ENCODE measurements around the gene BTG2.

The BTG2 gene

DNA sequence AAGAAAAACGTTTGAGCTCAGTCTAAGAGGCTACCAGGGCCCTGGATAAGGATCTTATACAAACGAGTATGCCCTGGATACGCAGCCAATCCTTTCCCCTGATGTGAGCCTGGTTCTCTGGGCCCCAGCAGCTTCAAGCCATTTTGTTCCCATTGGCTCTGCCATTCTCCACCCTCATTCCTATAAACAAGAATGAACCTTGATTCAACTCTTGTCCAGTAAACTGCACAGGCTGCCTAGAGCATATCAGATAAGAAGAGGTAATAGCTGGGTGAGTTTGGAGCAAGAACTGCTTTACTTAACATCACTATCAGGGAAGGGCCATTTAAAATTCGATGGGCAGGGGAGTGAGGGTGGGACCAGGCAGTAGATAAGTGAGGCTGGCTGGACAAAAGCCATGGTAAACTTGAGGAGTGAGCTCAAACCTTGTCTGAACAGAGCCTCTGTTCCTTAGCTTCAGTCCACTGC, 11.3 kb downstream of the BTG2 start:
- DNase-seq (ENCODE audit: low read depth, low spot score), result no peak

DNA sequence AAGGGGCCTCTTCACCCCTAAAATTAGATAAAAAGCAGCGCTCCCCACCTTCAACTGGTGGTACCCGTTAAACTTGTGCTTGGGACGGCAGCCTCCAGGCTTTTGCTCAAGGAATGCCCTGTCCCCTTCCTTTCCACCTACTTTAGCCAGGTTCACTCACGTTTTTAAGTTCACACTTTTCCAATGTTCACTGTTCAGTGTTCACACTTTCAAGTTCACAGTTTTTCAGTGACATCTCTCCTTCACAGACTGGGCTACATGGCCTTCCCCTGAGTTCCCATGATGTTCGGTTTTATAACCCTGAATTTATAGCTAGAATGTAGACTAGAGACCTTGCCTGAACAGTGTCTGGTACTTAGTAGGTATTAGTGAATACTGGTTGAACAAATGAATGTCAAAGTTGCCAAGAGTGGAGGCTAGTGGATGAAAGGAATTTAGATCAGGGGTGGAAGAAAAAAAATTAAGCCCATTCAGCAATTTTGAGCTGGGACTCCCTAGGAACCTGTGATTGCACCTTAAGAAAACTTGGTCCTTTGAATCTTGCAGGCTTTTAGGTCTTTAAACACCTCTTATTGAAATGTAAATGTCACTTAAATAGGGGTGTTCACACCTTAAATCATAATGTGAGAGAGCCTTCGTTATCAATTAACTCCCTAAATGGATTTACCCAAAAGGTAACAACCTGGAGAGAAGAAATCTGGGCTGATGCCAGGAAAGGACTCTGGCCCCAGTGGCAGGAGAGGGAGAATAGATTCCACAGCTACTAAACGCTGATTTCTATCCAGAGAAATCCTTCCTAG, 12.3 kb downstream of the BTG2 start:
- DNase-seq (ENCODE audit: low read depth, low spot score), result no peak

- DNase-seq (ENCODE audit: low read depth, low spot score), result no peak
Observed at GRCh38 chr1:203318229-203318517, 12.9 kb downstream of the BTG2 start.

- DNase-seq (ENCODE audit: low read depth, low spot score), result no peak
Observed at GRCh38 chr1:203320591-203321272, 15.4 kb downstream of the BTG2 start.

- no peak for DNase-seq (ENCODE audit: low read depth, low spot score)
Observed at GRCh38 chr1:203321273-203322052, 16.1 kb downstream of the BTG2 start.

- no peak for DNase-seq (ENCODE audit: low read depth, low spot score)
Observed at GRCh38 chr1:203322500-203323179, 17.3 kb downstream of the BTG2 start.

DNA sequence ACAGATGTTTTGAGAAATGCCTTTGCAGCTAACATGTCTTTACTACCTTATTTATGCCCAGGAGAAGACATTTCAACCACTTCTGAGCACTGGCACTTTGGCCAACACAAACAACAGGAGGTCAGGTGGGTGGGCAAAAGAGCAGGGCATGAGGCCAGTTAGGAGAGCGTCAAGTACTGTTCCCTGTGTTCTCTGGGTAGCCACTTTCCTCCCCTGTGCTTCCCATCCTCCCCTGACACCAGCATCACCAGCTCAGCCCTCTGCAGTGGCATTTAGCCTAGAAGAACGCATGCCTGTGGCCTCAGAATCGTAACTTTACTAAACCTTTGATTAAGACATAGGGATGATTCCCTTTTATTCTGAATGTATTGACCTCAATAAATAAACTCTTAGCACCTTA, 18.3 kb downstream of the BTG2 start:
- DNase-seq (ENCODE audit: low read depth, low spot score), result no peak

- DNase-seq (ENCODE audit: low read depth, low spot score), result peak; percentile 14
Observed at GRCh38 chr1:203324105-203325025, 19.0 kb downstream of the BTG2 start.

DNA sequence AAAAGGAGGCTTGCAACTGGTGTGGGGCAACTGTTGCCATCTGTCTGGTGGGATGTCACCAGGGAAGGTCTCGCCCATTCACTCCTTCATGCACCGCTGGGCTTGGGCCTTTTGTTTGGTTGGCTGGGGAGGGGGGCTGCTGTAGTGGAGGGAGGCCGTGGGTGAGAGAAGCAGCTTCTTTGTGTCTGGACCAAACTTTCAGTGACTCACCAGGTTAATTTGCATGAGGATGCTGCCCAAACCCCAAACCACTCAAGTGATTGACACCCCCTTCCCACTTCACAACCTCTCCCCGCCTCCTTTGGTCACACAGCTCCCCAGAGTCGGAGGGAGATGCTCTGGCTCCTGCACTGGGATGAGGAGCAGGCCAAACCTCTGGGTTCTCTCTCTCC, 19.7 kb downstream of the BTG2 start:
- no peak for DNase-seq (ENCODE audit: low read depth, low spot score)

GRCh38 chr1:203325418-203326091, 20.2 kb downstream of the BTG2 start:
- no peak for DNase-seq (ENCODE audit: low read depth, low spot score)

- peak; percentile 87 for DNase-seq (ENCODE audit: low read depth, low spot score)
Observed at GRCh38 chr1:203326830-203327683, 21.7 kb downstream of the BTG2 start.

GRCh38 chr1:203327684-203328457, 22.6 kb downstream of the BTG2 start:
- DNase-seq (ENCODE audit: low read depth, low spot score), result no peak

GRCh38 chr1:203328714-203329122, 23.4 kb downstream of the BTG2 start:
- DNase-seq (ENCODE audit: low read depth, low spot score), result no peak

- DNase-seq (ENCODE audit: low read depth, low spot score), result no peak
Observed at GRCh38 chr1:203331224-203331623, 25.9 kb downstream of the BTG2 start.

- no peak for DNase-seq (ENCODE audit: low read depth, low spot score)
Observed at GRCh38 chr1:203335503-203335902, 30.2 kb downstream of the BTG2 start.

DNA sequence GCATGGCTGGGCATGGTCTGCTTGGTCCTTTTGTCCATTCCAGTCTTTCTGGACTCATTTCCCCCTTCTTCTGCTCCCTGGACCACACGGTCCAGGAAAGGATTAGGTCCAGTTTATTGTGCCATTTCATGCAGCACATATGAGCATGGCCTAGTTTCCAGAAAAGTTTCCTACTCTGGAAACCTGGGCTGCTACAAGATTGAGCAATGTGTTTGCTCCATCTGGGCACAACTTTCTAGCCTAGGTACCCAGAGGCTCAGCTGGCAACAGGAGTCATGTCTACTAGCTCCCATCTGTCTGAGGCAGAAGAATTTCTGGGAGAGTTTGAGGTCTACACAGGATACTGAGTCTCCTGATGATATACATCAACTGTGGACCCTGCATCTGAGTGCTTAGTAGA, 30.8 kb downstream of the BTG2 start:
- no peak for DNase-seq (ENCODE audit: low read depth, low spot score)

DNA sequence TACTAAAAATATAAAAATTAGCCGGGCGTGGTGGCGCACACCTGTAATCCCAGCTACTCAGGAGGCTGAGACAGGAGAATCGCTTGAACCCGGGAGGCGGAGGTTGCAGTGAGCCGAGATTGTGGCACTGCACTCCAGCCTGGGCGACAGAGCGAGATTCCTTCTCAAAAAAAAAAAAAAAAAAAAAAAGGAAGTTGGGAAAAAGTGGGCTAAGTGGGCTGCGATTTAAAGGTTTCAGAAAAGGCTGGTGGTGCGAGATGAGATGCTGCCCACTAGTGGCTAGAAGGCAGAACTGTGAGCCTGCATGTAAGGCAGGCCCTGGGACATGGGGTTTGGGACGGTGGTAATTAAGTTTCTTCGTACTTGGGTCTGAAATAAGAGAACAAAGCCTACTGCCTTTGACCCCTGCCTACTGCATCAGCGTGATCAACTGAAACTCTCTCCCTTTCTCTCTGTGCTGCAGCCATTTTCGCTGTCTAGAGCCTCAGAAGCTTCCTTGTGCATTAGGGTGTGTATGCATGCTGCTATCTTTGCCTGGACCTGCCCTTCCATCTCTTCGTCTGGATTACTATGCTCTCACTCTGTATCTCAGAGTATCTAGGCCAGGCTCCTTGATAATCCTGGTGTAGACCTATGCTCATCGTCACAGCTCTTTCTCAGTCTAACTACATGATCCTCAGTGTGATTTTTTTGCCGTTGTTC, 33.2 kb downstream of the BTG2 start:
- peak; percentile 18 for DNase-seq (ENCODE audit: low read depth, low spot score)

Measured in activated naive CD8-positive, alpha-beta T cell treated with anti-CD3 and anti-CD28 coated beads, Interleukin-2, amount 50 U/mL, for 16 hours (primary cell).